ENCODE measurements around the gene KCTD13. TPM values are rescaled to one million over a fixed set of nuclear protein-coding genes. Genes with fewer than 3 reads are reported as not detected.
"Not testable (repeated sequence)": the region's sequence is repeated elsewhere in the genome, so short reads cannot be mapped to it uniquely, and the experiment has no call there.

The KCTD13 gene
- total and polyA plus RNA-seq, 10 of the 15 experiments (the other 5 are each of a cell fraction or from before 2014, with no cell fraction given): 3.3 to 29.2 (median 12.5) TPM

- FAIRE-seq; ATAC-seq; H3K9ac ChIP-seq (ENCODE audit: control insufficient read depth, insufficient read depth, low read length); H3K27me3 ChIP-seq (replicated peaks in 1 of 2; ENCODE audit: control insufficient read depth in 2 of 2, insufficient read depth in 2 of 2, low read length in 1 of 2); H3K36me3 ChIP-seq (ENCODE audit: control insufficient read depth in 2 of 2, insufficient read depth in 2 of 2, low read length in 1 of 2); in situ Hi-C loops (cut with MboI); DNase-seq (ENCODE audit: low read depth, low spot score); H4K20me1 ChIP-seq (ENCODE audit: control insufficient read depth, insufficient read depth); POLR2A ChIA-PET; H2AFZ ChIP-seq (ENCODE audit: control insufficient read depth, low read depth, low read length); H3K4me1 ChIP-seq (ENCODE audit: control insufficient read depth, insufficient read depth, low read length); intact Hi-C loops (cut with micrococcal nuclease; ENCODE audit: unreplicated experiment); H3K9me3 ChIP-seq (replicated peaks; ENCODE audit: control insufficient read depth, insufficient read depth, low read length); H3K4me3 ChIP-seq; H3K4me2 ChIP-seq (ENCODE audit: control insufficient read depth, insufficient read depth); H3K27ac ChIP-seq (ENCODE audit: control insufficient read depth, insufficient read depth); CTCF ChIA-PET; RAD21 ChIA-PET (ENCODE audit: unreplicated experiment); BruUV-seq (replicated peaks); H3K79me2 ChIP-seq (ENCODE audit: control insufficient read depth, insufficient read depth, low read length); SMC1A ChIA-PET (ENCODE audit: uncharacterized antibody, unreplicated experiment): not testable (repeated sequence)
- 84% methylated on average over 2 of the region's 2 CpGs for WGBS (ENCODE audit: insufficient coverage, insufficient replicate concordance, low lambda C conversion rate, missing lambda C conversion rate)
These were observed 5.7 kb upstream of the KCTD13 start for GRCh38 chr16:29931750-29932149.

- Histone ChIP-seq H3K27ac (ENCODE audit: control insufficient read depth, insufficient read depth) (no peak overlapping the region), H3K4me3 (peak overlapping the region; percentile 97; the same call in 1 of the 2 replicates), H3K36me3 (ENCODE audit: control insufficient read depth in 2 of 2, insufficient read depth in 2 of 2, low read length in 1 of 2) (peaks cover 0 to 8% of the 10 kb centered on the region in 2 experiments; a peak in 3 of 4 replicates), H3K79me2 (ENCODE audit: control insufficient read depth, insufficient read depth, low read length) (peaks cover 13% of the 10 kb centered on the region), H2AFZ (ENCODE audit: control insufficient read depth, low read depth, low read length) (no peak overlapping the region), H3K4me1 (ENCODE audit: control insufficient read depth, insufficient read depth, low read length) (peaks cover 11% of the 10 kb centered on the region), H4K20me1 (ENCODE audit: control insufficient read depth, insufficient read depth) (no peaks in the 10 kb centered on the region), H3K9me3 (replicated peaks; ENCODE audit: control insufficient read depth, insufficient read depth, low read length) (no peaks in the 10 kb centered on the region), H3K4me2 (ENCODE audit: control insufficient read depth, insufficient read depth) (peak overlapping the region; percentile 99), H3K27me3 (replicated peaks in 1 of 2; ENCODE audit: control insufficient read depth in 2 of 2, insufficient read depth in 2 of 2, low read length in 1 of 2) (no peaks in the 10 kb centered on the region), H3K9ac (ENCODE audit: control insufficient read depth, insufficient read depth, low read length) (peak overlapping the region; percentile 95; the same call in 1 of the 2 replicates)
- 79% methylated on average over 12 of the region's 12 CpGs for WGBS (ENCODE audit: insufficient coverage, insufficient replicate concordance, low lambda C conversion rate, missing lambda C conversion rate)
- intact Hi-C loops (cut with micrococcal nuclease; ENCODE audit: unreplicated experiment): loop anchor here (5.0 to 10.0 kb wide), 2 partner anchors 35 to 62 kb away; partner anchors contain the start of genes CDIPT and TMEM219
- POLR2A ChIA-PET: interaction anchor here (0.5 to 2.7 kb wide), 18 partner anchors 11 to 909 kb away, joined by 3 to 15 read pairs (median 4); partner anchors contain the start of genes ALDOA, HIRIP3, INO80E and PAGR1
- FAIRE-seq: peak; percentile 66
- SMC1A ChIA-PET (ENCODE audit: uncharacterized antibody, unreplicated experiment): interaction anchor here (0.7 to 1.7 kb wide), 6 partner anchors 10 to 46 kb away, joined by 3 to 5 read pairs (median 4); no protein-coding TSS in a partner anchor
- RAD21 ChIA-PET (ENCODE audit: unreplicated experiment): interaction anchor here (0.8 to 1.6 kb wide), 2 partner anchors 34 to 105 kb away, joined by 4 to 8 read pairs; partner anchors contain the start of gene TMEM219
- no peak for ATAC-seq
- no TSS peak for BruUV-seq (replicated peaks)
- no peak for DNase-seq (ENCODE audit: low read depth, low spot score)
- CTCF ChIA-PET: interaction anchor here (1.1 to 1.7 kb wide), 5 partner anchors 13 to 128 kb away, joined by 4 to 11 read pairs (median 5); partner anchors contain the start of gene TMEM219
- TF ChIP-seq SP1 (IDR thresholded peaks at IDR 0.05; ENCODE audit: low read depth, low read length) (no peak), SPI1 (IDR thresholded peaks at IDR 0.05; ENCODE audit: borderline replicate concordance, insufficient read depth, low read depth, low read length) (no peak), RFX5 (IDR thresholded peaks at IDR 0.05; ENCODE audit: low read depth, low read length) (no peak), PML (IDR thresholded peaks at IDR 0.05; ENCODE audit: low read length) (no peak), BCL11A (IDR thresholded peaks at IDR 0.05; ENCODE audit: low read depth, low read length) (no peak), SREBF2 (IDR thresholded peaks at IDR 0.05; ENCODE audit: low read length) (no peak)
- TF ChIP-seq, protein P1, sequence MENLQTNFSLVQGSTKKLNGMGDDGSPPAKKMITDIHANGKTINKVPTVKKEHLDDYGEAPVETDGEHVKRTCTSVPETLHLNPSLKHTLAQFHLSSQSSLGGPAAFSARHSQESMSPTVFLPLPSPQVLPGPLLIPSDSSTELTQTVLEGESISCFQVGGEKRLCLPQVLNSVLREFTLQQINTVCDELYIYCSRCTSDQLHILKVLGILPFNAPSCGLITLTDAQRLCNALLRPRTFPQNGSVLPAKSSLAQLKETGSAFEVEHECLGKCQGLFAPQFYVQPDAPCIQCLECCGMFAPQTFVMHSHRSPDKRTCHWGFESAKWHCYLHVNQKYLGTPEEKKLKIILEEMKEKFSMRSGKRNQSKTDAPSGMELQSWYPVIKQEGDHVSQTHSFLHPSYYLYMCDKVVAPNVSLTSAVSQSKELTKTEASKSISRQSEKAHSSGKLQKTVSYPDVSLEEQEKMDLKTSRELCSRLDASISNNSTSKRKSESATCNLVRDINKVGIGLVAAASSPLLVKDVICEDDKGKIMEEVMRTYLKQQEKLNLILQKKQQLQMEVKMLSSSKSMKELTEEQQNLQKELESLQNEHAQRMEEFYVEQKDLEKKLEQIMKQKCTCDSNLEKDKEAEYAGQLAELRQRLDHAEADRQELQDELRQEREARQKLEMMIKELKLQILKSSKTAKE (IDR thresholded peaks at IDR 0.05; ENCODE audit: low read depth, poor library complexity, severe bottlenecking): no peak
- in situ Hi-C loops (cut with MboI): no loop called here
These were observed 1.3 kb upstream of the KCTD13 start for GRCh38 chr16:29927070-29927905.

Measured in GM12878 (cell line).